ENCODE results near the gene PKHD1. TPM values are rescaled to one million over a fixed set of nuclear protein-coding genes. Genes with fewer than 3 reads are reported as not detected.
A peak's percentile ranks its signal among the peaks of the same experiment; 100 is the strongest.
"Not testable (repeated sequence)": the region's sequence is repeated elsewhere in the genome, so short reads cannot be mapped to it uniquely, and the experiment has no call there.

PKHD1 gene
- polyA plus RNA-seq, 1 donor = 4.3 TPM

DNA sequence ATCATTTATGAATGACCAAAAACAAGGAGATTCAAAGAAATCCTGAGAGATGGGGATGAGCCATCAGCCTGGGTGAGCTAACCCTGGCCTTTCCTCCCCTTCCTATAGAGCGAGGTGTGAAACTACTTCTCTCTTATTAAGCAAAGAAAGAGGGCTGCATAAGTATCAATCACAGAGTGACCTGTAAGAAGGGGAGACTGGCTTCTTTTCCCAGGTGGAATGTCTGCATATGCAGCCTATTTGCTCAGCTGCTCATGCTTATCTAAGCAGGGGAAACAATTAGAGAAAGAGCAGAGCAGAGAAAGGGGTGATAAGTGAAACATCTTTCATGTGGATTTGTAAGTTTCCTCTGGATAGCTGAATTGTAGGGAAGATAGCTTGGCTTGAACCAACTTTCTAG is 160.0 kb downstream of the PKHD1 start:
- no peak for DNase-seq (ENCODE audit: low read depth)

GRCh38 chr6:51926125-51926524 is 161.3 kb downstream of the PKHD1 start:
- DNase-seq (ENCODE audit: low read depth) = no peak

GRCh38 chr6:51922479-51922878 is 164.9 kb downstream of the PKHD1 start:
- DNase-seq (ENCODE audit: low read depth) = not testable (repeated sequence)

DNA sequence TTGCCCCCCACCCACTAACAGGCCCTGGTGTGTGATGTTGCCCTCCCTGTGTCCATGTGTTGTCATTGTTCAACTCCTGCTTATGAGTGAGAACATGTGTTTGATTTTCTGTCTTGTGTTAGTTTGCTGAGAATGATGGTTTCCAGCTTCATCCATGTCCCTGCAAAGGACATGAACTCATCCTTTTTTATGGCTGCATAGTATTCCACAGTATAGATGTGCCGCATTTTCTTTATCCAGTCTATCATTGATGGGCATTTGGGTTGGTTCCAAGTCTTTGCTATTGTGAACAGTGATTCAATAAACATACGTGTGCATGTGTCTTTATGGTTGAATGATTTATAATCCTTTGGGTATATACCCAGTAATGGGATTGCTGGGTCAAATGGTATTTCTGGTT is 169.1 kb downstream of the PKHD1 start:
- DNase-seq (ENCODE audit: low read depth) = not testable (repeated sequence)

GRCh38 chr6:51915098-51915497 is 172.3 kb downstream of the PKHD1 start:
- no peak for DNase-seq (ENCODE audit: low read depth)

DNA sequence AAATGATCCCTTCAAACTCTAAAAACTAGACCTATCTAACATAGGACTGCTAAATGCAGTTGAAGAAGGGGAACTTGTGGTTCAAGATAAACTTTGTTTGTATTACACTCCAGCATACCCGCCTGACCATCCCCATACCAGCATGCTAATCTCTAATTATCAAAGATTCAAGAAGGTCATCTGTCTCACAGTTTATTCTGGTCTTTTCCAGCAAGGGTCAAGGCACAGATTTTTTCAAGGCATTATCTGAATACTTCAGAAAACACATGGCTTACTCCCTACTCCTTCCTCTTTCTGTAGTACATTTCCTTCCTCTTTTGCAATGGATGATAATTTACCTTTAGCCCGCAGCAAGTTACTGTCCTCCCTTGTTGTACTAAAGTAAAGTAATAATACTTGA is 174.1 kb downstream of the PKHD1 start:
- DNase-seq (ENCODE audit: low read depth) = no peak

- no peak for DNase-seq (ENCODE audit: low read depth)
These were observed 176.6 kb downstream of the PKHD1 start for GRCh38 chr6:51910851-51911250.

- no peak for DNase-seq (ENCODE audit: low read depth)
These were observed 179.2 kb downstream of the PKHD1 start for GRCh38 chr6:51908243-51908642.

GRCh38 chr6:51901766-51902764 is 185.3 kb downstream of the PKHD1 start:
- DNase-seq (ENCODE audit: low read depth) = no peak

DNA sequence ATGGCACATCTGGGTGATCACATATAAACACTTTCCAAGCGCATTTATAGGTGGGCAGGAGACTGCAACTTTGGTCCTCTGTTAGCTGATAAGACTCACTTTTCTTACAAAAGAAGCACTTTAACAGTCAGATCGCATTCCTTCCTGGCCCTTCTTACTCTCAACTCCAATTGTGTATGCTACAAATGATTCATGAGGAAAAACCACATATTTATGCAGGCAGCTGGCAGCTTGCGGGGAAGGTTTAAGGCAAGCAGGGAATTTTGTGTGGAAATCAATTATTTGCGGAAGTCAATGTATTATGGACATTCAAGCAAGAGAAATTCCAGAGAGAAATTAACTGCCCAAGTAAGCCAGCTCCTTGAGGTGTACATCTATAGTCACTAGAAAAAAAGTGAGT is 194.0 kb downstream of the PKHD1 start:
- DNase-seq (ENCODE audit: low read depth) = no peak

GRCh38 chr6:51892750-51893149 is 194.7 kb downstream of the PKHD1 start:
- no peak for DNase-seq (ENCODE audit: low read depth)

DNA sequence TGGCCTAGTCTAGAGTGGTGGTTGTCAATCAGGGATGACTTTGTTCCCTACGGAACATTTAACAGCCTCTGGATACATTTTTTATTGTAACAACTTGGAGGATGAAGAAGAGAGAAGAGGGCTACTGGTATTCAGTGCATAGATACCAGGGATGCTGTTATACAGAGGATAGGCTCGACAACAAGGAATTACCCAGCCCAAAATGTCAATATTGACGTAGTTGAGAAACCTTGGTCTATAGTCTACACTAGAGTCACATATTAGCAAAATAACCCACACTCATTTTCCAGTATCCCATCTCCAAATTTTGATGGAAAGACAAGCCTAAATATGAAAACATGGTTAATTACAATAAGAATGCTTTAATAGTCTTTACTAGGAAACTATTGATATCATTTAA is 195.1 kb downstream of the PKHD1 start:
- no peak for DNase-seq (ENCODE audit: low read depth)

- DNase-seq (ENCODE audit: low read depth) = no peak
These were observed 195.6 kb downstream of the PKHD1 start for GRCh38 chr6:51891784-51892183.

GRCh38 chr6:51887859-51888258 is 199.6 kb downstream of the PKHD1 start:
- DNase-seq (ENCODE audit: low read depth) = no peak

GRCh38 chr6:51885957-51886356 is 201.5 kb downstream of the PKHD1 start:
- DNase-seq (ENCODE audit: low read depth) = no peak

GRCh38 chr6:51868591-51869355 is 218.6 kb downstream of the PKHD1 start:
- DNase-seq (ENCODE audit: low read depth) = no peak

GRCh38 chr6:51866867-51867266 is 220.5 kb downstream of the PKHD1 start:
- DNase-seq (ENCODE audit: low read depth) = no peak

GRCh38 chr6:51865996-51866395 is 221.4 kb downstream of the PKHD1 start:
- no peak for DNase-seq (ENCODE audit: low read depth)

DNA sequence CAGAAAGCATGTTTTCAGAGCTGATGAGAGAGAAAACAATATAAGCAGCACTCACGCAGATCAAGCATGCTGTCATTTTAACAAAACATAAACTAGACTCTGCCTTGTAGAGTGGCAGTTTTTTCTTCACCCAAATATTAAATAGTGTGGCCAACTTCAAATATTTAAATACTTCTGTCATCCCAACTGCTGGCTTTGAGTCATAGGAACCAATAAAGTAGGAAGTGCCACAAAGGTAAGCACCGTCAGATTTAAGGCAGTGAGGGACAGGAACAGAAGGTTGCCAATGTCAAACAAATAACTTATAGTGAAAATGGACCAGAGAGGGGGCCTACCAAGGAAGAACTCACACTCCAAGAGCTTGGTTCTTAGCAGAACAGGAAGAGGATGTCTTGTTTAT is 222.2 kb downstream of the PKHD1 start:
- no peak for DNase-seq (ENCODE audit: low read depth)

GRCh38 chr6:51857134-51857533 is 230.3 kb downstream of the PKHD1 start:
- no peak for DNase-seq (ENCODE audit: low read depth)

DNA sequence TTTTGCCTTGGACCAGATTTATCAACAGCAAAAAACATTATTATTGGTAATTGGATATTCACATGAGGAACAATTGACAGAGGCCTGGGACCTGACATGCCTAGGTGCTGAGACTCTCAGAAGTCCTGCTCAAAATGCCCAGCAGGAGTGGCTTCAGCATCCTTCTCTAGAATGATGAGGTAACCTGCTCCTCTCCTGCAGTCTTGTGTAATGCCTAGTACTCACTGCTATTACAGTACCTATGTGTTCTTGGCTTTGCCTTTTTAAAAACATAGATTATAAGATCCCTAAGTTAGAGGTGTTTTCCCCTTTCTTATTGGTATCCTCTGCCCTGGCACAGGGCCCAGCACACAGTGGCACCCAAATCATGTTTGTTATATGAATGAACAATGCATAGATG is 230.9 kb downstream of the PKHD1 start:
- DNase-seq (ENCODE audit: low read depth) = no peak

DNA sequence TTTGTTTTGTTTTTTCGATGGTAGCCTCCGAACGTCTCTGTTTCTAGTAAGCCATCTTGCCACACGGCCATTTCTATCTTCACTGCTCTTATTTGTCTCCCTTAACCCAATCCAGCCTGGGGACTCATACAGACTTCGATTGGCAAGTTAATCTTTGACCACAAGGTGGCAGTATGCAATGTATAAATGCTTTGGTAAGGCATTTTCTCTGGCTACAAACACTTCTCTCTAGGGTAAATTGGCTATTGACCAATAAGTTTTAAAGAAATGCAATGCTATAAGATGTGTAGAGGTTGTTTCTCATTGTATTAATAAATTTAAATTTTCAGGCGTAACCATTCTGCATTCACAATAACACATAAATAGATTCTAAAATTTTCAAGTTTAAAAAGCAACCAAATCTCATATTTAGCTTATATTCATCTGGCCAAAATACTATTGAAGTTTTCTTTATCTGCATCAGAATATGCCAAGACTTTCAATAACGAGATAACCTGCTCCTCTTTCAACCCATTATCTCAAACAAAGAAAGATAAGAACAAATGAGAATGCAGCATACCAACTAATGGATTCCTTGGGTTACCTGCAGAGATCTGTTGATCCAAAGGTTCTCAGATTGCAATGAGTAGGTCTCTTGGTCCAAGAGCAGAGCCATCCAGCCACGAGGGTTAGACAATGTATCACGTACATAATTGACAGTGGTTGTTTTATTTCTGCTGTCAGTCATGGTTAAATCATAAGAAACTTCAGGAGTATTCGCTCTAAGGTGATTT is 231.9 kb downstream of the PKHD1 start:
- DNase-seq (ENCODE audit: low read depth) = peak; percentile 25

Data from forelimb muscle (tissue), 1 donor.